C4-2B (cell line): Measurements from ENCODE around the gene MYD88.

Source experiments
- H3K27ac ChIP-seq: fragments of 450-650 bp; 2 replicates; pipeline ENCODE4 v1.5.1; 2017
- ZFX ChIP-seq: fragments of 450-650 bp; IDR thresholded peaks from 2 replicates; pipeline ENCODE4 v1.6.1; 2017
- TF ChIP-seq, protein P1 (sequence below): fragments of 450-650 bp; conservative IDR thresholded peaks from 2 replicates; pipeline ENCODE4 v1.5.1; 2017; ENCODE audit warnings: mild to moderate bottlenecking

MYD88 gene

DNA sequence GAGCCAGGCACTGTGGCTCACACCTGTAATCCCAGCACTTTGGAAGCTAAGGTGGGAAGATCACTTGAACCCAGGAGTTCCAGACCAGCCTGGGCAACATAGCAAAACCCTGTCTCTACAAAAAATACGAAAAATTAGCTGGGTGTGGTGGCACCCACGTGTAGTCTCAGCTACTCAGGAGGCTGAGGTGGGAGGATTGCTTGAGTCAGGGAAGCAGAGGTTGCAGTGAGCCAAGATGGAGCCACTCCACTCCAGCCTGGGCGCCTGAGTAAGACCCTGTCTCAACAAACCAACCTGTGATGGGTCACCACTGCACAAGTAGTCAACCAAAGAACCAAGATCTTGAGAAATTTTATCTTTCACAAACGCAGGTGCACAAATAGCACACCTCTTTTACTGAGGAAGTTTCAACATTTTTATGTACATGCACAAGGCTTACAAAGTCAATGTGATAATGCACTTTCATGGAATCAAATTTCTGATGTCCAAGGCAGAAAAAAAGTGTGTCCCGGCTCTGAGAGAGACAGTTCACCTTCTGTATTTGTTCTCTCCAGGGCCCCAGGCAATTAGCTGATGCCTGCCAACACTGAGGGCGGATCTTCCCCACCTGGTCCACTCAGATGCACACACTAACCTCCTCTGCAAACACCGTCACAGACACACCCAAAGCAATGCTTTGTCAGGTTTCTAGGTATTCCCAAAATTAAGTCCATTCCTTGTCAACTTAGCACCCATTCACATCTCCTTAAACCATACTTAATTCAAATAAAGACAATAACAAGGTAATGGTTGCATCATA is 13.9 kb upstream of the MYD88 start:
- TF ChIP-seq, protein P1, sequence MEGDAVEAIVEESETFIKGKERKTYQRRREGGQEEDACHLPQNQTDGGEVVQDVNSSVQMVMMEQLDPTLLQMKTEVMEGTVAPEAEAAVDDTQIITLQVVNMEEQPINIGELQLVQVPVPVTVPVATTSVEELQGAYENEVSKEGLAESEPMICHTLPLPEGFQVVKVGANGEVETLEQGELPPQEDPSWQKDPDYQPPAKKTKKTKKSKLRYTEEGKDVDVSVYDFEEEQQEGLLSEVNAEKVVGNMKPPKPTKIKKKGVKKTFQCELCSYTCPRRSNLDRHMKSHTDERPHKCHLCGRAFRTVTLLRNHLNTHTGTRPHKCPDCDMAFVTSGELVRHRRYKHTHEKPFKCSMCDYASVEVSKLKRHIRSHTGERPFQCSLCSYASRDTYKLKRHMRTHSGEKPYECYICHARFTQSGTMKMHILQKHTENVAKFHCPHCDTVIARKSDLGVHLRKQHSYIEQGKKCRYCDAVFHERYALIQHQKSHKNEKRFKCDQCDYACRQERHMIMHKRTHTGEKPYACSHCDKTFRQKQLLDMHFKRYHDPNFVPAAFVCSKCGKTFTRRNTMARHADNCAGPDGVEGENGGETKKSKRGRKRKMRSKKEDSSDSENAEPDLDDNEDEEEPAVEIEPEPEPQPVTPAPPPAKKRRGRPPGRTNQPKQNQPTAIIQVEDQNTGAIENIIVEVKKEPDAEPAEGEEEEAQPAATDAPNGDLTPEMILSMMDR, result no peak
- TF ChIP-seq ZFX, result no peak
- peak overlapping the region; percentile 60 for H3K27ac ChIP-seq

DNA sequence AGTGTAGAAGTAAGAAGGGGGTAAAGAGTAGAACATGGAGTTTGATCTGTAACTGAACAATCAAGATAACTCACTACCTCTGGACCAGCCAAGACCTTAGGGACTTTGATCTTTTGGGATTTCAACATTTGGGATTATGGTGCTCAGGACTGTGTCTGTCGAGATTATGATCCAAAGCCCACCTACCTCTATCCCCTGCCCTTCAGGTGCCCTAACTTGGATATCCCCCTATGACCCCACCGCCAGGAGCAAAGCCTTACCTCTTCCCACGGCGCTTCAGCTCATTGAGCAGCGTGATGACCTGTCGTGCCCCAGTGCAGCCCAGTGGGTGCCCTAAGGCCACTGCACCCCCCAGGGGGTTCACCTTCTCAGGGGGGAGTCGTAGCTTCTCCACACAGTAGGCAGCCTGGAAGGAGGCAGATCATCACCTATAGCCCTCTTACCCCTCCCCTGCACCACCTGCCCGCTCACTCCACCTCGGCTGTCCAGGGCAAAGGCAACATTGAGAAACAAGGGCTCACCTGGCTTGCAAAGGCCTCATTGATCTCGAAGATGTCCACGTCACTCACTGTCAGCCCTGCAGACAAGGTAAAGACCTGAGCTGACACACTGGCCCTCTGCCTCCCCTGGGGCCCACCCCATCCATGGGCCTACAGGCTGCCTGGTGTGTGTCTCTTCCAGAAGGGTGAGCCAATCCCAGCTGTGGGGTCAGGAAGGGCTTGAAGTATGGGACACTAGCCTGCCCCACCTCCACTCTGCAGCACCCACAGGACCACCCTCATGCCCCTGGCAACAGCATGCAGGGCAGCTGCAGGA is 12.9 kb upstream of the MYD88 start:
- peak overlapping the region; percentile 33; the same call in 1 of the 2 replicates for H3K27ac ChIP-seq
- TF ChIP-seq, protein P1, result no peak
- no peak for TF ChIP-seq ZFX

DNA sequence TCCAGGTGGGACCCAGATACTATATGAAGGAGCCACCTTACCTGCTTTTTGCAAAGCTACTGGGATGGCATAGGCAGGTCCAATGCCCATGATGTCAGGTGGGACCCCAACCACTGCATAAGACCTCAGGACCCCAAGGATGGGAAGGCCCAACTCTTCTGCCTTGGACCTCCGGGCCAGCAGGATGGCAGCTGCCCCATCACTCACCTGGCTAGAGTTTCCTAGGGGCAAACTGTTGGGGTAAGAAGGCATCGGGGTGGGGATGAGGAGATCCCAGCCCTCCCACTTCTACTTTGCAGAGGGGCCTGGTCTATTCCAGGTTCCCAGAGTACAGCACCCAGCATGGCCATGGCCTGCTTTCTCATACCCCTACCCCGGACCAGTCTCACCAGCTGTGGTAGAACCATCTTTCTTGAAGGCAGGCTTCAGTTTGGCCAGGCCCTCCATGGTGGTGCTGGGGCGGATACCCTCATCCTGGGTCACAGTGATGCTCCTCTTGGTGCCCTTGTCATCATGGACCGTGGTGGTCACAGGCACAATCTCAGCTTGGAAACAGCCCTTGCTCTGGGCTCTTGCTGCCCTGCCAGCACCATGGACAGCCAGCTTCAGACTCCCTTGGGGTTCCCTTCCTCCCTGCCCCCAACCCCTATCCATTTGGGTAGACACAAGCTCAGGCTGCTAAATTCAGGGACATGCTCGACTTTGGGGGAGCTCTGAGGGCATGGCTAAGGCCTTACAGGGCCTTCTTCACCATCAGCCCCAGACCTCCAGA is 12.2 kb upstream of the MYD88 start:
- TF ChIP-seq ZFX, result no peak
- TF ChIP-seq, protein P1, result no peak
- no peak overlapping the region; the same call in 1 of the 2 replicates for H3K27ac ChIP-seq

DNA sequence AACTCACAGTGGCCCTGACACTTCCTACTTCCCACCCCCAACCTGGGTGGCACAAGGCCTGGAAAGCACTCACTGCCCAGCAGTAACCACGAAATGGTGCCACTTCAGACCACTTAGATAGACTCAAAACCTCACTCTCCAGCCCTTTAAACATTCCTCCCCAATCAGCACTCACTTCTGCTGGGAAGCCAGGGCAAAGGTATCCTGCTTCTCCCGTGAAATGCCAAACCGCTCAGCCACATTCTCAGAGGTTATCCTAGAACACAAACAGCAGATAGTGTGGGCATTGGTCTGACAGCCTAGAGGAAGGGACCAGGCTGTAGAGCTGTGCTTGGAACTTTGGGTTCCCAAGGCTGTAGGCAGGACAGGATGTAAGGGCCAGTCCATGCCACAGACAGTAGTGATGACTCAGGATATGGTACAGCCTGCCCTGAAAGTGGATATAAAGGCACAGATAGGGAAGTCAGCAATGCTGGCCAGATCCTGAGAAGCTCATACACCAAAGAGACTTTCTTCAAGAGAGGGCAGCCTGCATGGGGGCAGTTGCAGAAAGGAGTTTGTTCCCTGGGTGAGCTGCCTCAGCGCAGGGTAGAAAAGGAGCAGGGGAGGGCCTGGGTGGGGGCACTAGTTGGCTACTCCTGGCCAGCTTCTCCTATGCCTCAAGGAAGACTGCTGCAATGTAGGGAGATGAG is 10.7 kb upstream of the MYD88 start:
- no peak for TF ChIP-seq ZFX
- TF ChIP-seq, protein P1, result no peak
- no peak overlapping the region for H3K27ac ChIP-seq

DNA sequence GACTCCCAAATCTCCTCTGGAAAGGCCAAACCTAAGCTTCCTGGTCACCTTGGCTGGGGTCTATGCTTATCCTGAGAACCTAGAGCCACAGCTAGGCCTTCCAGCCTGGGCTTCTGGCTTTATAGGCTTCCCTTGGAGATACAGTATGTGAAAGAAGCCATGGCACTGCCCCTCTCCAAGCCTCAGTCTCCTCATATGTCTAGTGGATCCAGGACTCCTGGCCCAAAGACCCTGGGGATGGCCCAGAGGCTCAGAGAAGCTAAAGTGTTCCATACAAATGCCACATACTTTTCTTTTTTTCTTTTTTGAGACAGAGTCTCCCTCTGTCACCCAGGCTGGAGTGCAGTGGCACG is 10.2 kb upstream of the MYD88 start:
- TF ChIP-seq ZFX, result no peak
- TF ChIP-seq, protein P1, result no peak
- H3K27ac ChIP-seq, result no peak overlapping the region

DNA sequence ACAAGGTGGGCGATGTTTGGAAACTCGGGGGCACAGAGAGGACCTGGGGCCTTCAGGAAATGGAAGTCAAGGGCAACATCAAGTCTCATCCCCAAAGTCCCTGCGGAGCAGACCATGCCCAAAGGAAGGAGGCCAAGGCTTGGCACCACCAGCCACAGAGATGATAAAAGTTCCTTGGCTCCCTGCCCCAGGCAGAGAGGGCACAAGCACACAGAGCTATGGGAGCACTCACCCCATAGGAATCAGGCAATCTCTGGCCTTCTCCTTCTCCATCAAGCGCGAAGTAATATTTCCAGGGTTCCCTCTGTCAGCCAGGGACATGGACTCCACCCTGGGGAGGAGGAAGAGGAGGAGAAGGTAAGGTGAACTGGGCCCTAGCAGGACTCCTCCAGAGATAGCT is 9.4 kb upstream of the MYD88 start:
- no peak overlapping the region for H3K27ac ChIP-seq
- no peak for TF ChIP-seq ZFX
- TF ChIP-seq, protein P1, result no peak
